Measurements from ENCODE around the gene BST1.
"Not testable (repeated sequence)": the region's sequence is repeated elsewhere in the genome, so short reads cannot be mapped to it uniquely, and the experiment has no call there.

The BST1 gene

DNA sequence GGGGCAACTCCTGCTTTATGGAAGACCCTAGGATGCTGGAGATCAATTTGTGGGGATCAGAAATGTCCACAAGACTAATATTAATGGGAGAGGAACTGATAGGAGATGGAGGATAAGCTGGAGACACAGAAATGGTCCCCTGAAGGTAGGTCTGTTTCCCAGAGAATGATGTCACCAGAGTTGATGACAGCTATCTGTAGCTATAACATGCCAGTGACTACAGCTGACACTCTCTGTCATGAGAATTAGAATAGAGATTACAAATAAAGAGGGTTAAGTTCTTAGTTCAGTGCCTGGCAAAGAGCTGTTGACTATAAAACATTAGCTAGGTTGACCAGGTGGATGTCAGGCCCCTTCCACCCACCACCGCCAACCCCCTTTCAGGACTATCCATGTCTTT is 9.3 kb downstream of the BST1 start:
- DNase-seq = no peak

DNA sequence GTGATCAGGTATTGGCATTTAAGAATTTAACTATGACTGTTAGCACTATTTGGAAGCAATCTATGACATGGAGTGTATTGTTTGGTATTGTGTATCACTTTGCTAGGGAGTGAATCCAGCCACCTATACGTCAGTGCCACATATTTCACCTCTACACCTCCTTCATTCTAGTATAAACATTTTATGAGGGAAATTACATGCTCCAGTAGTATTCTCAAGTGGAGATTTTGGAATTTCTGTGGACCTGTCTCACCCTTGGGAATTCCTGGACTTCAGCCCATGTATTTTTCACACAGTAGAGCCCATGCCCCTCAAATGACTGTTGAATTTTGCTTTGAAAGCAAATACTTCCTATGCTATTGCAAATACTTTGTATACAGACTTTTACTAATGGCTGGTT is 11.3 kb downstream of the BST1 start:
- DNase-seq = no peak

DNA sequence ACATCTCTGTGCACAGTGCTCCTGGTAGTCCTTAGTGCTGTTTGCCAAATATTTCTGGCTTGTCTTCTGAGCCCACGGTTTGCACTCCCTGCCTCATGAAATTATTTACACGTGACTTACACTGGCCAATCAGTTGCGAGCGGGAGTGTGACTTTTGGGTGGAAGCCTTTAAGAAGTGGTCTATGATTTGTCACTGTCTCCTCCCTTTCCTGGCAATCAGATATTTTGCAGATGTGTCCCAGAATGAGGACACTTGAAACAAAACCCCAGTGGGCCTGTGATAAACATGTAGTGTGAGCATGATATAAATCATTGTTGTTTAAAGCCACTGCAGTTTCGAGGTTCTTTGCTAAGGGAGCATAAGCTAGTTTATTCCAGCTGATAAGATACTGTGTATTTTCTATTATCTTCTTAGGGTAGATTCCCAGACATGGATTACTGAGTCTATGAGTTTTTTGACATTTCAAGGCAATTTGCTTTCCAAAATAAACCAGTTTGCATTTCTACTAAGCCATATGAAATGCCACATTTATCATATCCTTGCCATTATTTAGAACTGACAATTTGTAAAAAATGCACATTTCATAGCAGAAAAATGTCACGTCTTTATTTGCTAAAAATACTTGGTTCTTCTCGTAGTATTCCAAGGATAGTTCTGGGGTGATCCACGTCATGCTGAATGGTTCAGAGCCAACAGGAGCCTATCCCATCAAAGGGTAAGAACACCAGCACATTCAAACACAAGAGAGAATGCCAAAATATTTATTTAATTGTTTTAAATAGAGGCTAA is 12.0 kb downstream of the BST1 start:
- no peak for DNase-seq

DNA sequence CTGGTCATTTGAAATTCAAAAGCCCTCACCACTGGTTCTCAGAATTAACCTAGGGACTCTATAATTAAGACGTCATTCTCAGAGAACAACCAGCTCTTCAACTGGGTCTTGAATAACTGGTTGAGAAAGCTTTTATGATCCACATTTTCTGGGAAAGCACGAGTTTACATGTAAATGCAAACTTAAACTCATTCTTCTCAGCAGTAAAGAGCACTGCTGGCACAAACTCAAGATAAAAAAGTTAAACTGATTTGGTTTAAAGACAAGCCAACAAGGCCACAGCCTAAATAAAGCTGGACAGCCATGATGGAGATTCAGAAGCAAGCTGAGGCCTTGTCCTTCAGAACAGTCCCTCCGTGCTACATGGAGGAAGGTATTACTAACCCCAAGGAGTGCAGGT is 13.2 kb downstream of the BST1 start:
- no peak for DNase-seq

DNA sequence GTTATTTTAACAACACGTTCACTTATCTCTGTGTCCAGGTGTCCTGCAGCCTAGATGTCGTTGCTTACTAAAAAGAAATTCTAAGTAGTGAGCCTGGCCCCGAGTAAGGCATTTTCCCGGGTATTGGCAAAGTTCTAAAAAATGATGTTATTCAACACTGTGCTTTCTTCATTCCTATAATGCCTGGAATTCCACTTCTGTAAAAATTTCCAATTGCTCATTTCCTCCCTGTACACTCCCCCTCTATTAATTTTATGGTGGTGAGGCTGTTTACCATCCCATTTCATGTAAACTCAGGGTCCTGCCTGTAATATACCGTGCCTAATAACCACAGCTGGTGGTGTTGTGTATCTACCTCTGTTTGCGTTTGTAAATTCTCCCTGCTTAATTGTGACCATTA is 14.2 kb downstream of the BST1 start:
- no peak for DNase-seq

DNA sequence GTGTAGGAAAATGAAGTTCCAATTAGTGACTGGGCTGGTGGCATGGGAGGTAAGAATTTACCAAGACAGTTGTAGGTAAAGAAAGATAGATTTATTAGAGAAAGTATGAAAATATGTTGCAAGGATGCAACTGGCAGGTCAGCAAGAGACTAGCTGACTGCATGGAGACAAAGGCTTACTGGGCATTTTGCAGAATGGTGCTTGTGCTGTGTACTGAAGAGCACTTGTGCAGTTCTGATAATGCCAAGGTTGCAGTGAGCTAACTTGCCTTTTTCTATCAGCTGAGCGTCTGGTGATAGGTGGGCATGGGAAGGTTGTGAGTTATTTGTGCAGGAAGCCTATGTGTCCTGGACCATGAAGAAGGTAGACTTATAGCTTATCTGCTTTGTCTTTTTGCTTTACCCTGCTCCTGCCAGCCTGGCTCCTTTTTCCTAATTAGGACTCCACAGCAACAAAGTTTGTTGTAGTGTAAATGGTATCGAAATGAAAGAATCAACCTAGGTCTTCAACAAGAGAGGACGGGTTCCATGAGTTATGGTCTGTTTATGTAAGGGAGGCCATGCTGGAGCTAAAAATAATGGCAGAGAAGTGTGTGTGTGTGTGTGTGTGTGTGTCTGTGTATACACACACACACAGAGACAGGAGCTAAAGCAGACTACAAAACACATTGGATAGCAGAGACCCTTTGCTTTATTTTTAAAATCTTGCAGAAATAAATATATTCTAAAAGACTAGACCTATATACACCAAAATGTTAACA is 15.0 kb downstream of the BST1 start:
- no peak for DNase-seq

DNA sequence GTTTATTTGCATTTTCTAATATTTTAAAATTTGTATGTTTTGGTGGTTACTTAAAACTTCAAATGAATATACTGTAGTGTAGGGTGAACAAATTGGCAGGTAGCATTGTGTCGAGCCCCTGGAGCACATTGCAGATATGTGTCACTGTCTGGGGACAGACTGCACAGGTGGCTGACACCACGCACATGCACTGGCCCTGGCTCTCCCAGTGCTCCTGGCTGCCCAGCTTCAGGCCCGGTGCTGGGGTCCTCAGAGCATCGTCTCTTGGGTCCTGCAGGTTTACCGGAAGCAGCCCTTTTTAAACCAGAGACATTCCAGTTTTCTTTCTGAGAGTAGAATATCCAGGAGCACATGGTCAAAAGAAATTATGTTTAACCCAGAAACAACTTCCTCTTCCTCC is 15.6 kb downstream of the BST1 start:
- DNase-seq = no peak

DNA sequence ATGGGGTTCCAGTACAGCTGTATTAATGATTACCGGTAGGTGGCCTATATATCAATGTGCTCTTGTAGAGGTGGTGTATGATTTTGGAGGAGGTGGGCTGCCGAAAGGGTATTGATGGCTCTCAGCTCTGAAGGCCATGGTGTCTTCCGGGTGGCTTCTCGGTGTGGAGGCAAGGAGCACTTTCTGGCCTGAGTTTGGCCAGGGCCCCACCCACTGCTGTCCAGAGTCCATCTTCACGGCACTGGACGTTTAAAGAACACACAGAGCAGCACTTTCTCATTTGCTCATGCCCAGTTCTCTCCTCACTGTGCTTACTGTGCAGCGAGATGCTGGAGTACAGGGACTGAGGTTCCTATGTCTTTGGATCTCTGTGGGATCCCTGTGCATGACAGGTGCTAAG is 16.1 kb downstream of the BST1 start:
- no peak for DNase-seq

DNA sequence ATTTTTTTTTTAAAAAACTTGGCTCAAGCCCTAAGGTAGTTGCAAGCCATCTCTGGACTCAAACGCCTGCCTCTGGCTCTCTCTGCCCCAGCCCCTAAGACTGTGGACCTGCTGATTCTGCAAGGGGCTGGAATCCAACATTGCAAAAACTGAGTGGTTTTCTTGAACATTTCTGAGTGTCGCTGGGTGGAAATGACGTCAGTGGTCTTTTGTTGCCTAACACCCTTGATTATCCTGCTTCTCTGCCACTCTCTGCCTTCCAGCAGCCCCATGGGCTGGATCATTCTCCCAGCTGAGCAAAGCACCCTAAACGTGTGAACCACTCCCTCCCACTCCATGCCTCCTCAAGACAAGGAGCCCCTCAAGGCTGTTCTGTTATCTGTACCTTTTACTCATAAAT is 16.6 kb downstream of the BST1 start:
- no peak for DNase-seq

DNA sequence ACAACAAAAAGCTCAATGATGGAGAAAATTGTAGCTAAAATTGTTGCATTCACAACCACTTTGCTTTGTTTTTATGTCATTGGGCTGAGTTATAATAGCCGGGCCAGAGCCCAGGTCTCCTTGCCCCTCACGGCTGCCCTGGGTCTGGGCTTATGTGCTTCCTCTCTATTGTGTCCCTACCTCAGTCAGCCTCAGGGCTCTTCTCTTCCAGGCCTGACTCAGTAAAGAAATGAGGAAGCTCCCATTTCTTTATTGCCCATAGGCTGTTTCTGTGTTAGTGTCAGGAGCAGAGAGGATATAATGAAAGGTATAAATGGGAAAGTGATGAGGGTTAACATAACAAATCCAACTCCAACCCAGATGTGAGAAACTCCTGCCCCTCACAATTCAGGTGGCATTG is 18.0 kb downstream of the BST1 start:
- no peak for DNase-seq

DNA sequence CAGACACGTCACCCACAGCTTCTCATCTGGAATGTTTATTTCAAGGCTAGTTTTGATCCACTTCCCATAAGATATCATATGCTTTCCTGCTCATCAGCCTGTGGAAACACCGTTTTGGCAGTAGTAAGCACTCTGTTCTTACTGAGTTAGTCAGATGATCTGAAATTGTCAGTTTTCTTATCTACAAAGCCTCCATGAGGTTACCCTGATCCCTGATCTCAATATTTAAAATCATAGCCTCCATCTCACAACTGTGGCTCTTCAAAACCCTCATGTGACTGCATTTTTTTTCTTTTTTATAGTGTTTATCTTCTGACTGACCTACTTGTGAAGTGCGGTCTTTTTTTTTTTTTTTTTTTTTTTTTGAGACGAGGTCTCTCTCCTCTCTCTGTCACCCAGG is 22.7 kb downstream of the BST1 start:
- no peak for DNase-seq

DNA sequence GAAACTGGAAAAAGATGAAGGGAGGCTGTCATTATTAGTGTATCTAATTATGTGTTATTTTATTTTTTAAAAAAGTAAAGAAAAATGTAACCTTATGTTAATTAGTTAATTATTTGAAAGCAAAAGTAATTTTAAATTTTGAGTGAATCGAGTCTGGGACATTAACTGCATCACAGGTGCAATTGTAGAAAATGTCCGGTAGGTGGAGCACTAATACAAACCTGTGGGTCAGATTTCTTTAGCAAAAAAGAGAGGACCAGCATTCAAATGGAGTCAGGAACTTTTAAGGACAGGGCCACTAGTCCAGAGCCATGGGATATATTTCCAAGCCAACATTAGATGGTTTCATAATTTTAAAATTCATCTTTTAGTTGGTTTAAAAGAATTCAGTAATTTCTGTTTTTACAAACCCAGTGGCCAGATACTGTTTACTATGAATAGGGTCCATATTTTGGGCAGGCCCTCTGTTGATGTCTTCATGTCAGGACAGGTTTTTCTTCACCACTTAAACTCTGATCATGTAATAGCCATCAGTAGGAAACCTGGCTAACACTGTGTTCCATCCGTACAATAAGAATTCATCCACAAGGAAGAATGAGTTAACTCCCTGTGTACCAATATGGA is 27.2 kb downstream of the BST1 start:
- no peak for DNase-seq

DNA sequence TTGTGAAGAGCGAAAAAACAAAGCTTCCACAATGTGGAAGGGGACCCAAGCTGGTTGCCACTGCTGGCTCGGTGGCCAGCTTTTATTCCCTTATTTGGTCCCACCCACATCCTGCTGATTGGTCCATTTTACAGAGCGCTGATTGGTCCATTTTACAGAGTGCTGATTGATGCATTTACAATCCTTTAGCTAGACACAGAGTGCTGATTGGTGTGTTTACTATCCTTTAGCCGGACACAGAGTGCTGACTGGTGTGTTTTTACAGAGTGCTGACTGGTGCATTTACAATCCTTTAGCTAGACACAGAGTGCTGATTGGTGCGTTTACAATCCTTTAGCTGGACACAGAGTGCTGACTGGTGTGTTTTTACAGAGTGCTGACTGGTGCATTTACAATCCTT is 30.2 kb downstream of the BST1 start:
- DNase-seq = not testable (repeated sequence)

DNA sequence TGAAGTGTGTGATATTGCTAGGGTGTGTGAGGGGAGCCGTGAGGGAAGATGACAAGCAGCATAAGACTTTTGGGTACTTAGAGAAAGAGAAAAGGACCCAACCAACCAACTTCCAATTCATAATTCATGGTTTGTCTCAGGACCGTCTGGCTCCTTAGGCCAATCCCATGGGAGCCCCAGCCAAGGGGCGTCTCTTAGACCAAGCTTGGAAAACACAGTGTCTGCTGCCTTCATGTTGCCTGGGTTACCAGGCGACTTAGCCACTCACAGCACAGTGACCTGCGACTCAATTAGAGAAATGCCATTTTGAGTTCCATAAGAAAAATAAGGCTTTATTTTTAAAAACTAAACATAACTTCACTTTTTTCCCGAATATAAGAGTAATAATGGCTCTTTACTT is 32.7 kb downstream of the BST1 start:
- DNase-seq = no peak

DNA sequence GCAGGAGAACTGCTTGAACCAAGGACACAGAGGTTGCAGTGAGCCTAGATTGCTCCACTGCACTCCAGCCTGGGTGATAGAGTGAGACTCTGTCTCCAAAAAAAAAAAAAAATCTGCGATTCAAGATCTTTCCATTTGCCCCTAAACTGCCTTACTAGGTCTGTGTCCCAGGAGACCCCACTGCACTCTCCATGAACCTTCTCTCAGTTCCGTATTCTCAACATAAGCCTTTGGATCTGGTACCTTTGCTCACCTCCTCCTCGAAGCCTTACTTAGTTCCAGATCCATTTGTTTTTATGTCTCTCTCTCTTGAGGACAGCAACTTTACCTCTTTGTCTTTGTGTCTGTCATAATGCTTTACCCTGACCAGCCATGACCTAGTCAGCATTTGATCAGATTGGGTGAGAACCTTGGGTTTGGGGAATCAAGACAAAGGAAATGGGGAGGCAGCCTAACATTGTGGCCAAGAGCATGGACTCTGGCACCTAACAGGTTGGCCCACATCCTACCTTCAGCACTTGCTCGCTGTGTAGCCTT is 33.7 kb downstream of the BST1 start:
- no peak for DNase-seq

DNA sequence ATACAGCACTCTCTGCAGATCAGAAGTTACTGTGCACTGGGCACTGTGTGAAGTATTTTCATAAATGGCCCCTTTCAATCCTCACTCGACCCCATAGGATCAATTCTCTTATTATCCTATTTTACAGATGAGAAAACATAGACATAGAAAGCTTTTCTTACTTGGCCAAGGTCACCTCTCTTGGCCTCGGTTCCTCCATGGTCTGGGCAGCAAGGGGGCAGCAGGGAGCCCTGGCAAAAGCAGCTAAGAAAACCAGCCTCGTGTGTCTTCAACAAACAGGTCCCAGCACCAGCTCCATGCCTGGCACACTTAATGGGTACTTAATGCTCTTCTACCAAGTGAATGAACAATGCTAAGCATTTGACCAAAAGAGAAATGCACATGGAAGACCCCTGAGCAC is 34.4 kb downstream of the BST1 start:
- no peak for DNase-seq

DNA sequence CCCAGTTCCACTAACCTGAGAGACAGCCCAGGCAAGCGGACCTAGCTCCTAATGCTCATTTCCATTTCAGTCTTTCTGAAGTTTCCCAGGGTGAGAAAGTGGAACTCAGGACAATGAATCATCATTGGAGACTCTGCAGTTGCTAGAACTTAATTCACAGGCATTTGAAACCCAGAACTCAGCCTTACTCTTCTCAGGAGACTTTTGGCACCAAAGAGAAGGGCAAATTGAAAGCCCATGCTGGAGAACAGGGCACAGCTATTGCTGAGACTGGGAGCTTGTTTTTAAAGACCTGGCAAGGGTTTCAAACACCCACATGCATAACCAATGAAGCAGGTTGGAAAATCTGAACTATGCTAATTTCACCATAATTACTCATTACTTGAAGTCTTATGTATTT is 36.0 kb downstream of the BST1 start:
- DNase-seq = no peak

DNA sequence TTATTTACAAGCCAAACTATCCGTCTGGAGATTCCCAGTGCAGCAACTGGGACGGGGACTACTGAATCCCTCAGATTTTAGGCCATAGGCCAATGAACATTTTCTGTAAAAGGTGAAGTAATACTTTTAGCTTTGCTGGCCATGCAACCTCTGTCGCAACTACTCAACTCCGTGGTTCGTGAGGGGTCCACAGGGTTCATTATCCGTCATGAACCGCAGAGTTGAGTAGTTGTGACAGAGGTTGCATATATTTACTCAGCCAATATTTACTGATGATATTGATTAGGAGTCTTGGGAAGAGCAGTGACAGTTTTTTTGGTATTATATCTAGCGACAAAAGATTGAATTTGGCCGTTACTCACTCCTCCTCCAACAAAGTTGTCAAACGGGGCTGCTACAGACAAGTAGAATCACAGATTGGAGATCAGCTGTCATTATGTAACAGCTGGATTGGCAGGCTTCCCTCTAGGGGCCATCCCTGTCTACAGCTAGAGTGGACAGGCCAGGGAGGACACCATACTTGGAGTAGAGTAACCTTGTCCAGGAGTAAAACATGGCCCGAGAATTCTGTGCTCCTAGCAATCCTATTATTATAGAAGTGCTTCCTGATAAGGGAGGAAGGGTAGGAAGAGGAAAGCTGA is 38.0 kb downstream of the BST1 start:
- DNase-seq = no peak

DNA sequence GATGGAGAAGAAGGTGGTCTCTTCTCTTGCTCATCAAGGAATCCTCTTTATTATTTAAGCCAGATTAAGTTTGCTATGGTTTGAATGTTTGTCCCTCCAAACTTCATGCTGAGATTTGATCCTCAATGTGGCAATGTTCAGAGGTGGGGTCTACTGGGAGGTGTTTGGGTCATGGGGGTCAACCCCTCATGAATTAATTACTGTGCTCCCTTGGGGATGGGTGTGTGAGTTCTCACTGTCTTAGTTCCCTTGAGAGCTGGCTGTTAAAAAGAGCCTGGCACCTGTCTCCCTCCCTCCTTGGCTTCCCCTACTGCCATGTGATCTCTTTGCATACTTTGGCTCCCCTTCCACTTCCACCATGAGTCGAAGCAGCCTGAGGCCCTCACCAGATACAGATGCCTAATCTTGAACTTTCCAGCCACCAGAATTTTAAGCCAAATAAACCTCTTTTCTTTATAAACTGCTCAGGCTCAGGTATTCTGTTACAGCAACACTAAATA is 39.3 kb downstream of the BST1 start:
- no peak for DNase-seq

DNA sequence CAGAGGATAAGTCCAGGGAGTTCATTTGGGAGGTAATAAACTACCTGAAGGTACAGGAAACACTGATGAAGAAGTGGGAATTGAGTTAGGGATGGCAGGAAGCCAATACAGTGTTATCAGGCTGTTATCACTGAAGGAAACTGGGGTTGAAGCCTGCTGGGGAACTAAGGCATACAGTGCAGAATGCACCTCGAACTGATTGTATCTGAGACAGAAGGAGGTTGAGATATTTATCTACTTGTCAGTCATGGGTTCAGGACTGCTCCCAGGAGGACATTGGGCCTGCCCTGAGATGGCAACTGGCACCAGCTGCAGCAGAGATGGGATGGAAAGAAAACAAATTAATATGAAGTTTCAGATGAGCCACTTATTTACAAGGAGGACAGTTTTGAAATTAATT is 39.8 kb downstream of the BST1 start:
- DNase-seq = no peak

DNA sequence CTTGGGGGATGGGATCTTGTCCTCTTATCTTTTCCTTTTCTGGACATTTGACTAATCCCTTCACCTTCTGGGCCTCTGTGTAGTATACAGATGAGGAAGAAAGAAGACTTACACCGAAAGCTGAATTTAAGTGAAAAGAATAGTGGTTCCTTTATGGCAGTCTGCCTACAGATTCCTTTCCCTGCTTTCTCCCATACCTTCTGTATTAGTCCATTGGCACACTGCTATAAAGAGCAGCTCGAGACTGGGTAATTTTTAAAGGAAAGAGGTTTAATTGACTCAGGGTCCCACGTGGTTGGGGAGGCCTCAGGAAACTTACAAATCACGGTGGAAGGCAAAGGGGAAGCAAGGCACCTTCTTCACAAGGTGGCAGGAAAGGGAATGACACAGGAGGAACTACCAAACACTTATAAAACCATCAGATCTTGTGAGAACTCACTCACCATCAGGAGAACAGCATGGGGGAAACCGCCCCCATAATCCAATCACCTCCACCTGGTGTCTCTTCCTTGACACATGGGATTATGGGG is 41.2 kb downstream of the BST1 start:
- DNase-seq = no peak

DNA sequence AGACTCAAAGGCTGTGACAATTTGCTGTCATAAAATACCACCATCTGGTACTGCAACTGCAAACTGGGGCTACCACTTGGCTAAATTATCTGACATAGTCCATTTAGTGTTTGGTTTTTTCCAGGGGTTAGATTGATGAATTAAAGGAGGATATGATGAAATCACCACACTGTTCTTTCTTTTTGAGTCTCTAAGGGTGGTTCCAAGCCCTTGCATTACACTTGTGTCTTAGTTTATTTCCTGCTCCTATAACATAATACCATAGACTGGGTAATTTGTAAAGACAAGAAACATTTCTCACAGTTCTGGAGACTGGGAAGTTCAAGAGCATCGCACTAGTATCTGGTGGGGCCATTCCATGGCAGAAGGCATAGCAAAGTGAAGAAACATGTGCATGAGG is 43.2 kb downstream of the BST1 start:
- no peak for DNase-seq

DNA sequence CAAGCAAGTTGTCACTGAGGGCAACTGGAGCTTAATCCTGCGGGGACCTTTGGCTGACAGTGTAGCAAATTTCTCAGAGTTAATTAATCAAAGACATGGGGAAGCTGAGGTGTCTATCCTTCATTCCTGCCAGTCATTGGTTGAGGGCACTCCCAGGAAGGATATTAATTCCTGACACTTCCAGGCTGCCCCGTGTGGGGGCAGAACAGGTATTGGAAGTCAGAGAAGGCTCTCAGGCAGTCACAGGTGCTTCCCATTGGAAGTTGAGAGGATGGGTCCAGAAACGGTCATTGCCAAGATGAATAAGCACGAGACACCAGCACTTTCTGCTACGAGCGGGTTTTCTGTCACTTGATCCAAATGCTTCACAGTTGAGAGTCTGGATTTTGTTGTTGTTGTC is 46.1 kb downstream of the BST1 start:
- no peak for DNase-seq
